ENCODE data around the gene PCDHA1.

Gene PCDHA1

DNA sequence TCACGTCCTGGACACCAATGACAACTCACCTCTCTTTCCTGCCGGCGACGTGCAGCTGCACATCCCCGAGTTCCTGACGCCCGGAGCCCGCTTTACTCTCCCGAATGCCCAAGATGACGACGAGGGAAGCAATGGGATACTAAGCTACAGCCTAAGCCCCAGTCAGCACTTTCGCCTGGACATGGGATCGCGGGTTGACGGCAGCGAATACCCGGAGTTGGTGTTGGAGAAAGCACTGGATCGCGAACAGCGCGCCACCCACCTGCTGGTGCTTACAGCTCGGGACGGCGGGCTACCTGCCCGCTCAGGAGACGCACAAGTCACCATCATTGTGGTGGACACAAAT, 141.3 kb downstream of the PCDHA1 start:
- H3K36me3 ChIP-seq (ENCODE audit: insufficient read depth, low read length): no peaks in the 10 kb centered on the region
- H3K4me3 ChIP-seq (ENCODE audit: low read depth in 1 of 2, low read length in 2 of 2): no peak overlapping the region
- no peak for TF ChIP-seq EZH2 (IDR thresholded peaks at IDR 0.05; ENCODE audit: borderline replicate concordance, low read depth, low read length, severe bottlenecking)
- TF ChIP-seq, protein P1, sequence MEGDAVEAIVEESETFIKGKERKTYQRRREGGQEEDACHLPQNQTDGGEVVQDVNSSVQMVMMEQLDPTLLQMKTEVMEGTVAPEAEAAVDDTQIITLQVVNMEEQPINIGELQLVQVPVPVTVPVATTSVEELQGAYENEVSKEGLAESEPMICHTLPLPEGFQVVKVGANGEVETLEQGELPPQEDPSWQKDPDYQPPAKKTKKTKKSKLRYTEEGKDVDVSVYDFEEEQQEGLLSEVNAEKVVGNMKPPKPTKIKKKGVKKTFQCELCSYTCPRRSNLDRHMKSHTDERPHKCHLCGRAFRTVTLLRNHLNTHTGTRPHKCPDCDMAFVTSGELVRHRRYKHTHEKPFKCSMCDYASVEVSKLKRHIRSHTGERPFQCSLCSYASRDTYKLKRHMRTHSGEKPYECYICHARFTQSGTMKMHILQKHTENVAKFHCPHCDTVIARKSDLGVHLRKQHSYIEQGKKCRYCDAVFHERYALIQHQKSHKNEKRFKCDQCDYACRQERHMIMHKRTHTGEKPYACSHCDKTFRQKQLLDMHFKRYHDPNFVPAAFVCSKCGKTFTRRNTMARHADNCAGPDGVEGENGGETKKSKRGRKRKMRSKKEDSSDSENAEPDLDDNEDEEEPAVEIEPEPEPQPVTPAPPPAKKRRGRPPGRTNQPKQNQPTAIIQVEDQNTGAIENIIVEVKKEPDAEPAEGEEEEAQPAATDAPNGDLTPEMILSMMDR (IDR thresholded peaks at IDR 0.05; ENCODE audit: borderline replicate concordance, extremely low read depth, low read length, poor library complexity, severe bottlenecking): no peak
- H4K20me1 ChIP-seq (ENCODE audit: insufficient read depth, low read length): no peaks in the 10 kb centered on the region
- no peaks in the 10 kb centered on the region for H3K4me1 ChIP-seq (ENCODE audit: insufficient read depth, low read length)
- no peak for ATAC-seq (ENCODE audit: insufficient read depth, low read depth)
- H3K9ac ChIP-seq (ENCODE audit: low read depth, low read length): no peak overlapping the region
- H3K27me3 ChIP-seq (ENCODE audit: insufficient read depth, low read length, poor library complexity): no peaks in the 10 kb centered on the region
- peaks cover 4% of the 10 kb centered on the region for H3K9me3 ChIP-seq (ENCODE audit: insufficient read depth, low read length, severe bottlenecking)
- H3K79me2 ChIP-seq (ENCODE audit: insufficient read depth, low read length): no peaks in the 10 kb centered on the region
- DNase-seq: no peak
- H3K4me2 ChIP-seq (ENCODE audit: insufficient read depth, low read length): no peak overlapping the region
- no peak overlapping the region for H2AFZ ChIP-seq (ENCODE audit: low read depth, low read length)
- H3K27ac ChIP-seq (ENCODE audit: low read length): no peak overlapping the region

DNA sequence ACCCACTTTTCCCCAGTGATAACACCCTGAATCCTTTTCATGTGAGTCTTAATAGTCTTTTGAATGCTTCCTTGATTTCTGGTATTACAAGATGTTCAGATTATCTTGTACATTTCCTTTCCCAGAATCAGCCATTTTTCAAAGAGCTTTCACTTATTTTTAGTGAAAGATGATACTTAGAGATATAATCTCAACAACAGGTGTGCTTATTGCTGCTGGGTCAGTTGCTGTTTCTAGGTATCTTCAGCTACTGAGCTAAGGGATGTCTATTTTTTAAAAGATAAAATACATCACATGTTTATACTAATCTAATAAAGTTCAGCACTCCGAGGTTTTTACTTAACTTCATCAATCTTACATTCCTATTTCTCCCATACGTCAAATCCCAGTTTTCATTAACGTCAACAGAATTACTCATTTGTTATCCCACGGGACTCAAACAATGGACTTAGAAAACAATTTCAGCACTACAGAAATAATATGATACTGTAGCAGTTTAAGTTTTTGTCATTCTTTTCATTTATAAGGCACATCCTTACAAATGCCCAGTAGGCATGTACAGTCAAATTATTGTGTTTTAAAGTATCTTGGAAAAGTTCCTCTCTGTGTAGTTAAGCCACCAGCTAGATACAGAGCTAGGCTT, 149.1 kb downstream of the PCDHA1 start:
- Histone ChIP-seq H3K79me2 (ENCODE audit: insufficient read depth, low read length) (no peaks in the 10 kb centered on the region), H3K4me3 (ENCODE audit: low read depth in 1 of 2, low read length in 2 of 2) (no peak overlapping the region), H2AFZ (ENCODE audit: low read depth, low read length) (no peak overlapping the region), H3K36me3 (ENCODE audit: insufficient read depth, low read length) (no peaks in the 10 kb centered on the region), H3K27ac (ENCODE audit: low read length) (no peak overlapping the region), H3K4me2 (ENCODE audit: insufficient read depth, low read length) (no peak overlapping the region), H3K4me1 (ENCODE audit: insufficient read depth, low read length) (no peaks in the 10 kb centered on the region), H3K9ac (ENCODE audit: low read depth, low read length) (no peak overlapping the region), H4K20me1 (ENCODE audit: insufficient read depth, low read length) (no peaks in the 10 kb centered on the region), H3K9me3 (ENCODE audit: insufficient read depth, low read length, severe bottlenecking) (no peaks in the 10 kb centered on the region), H3K27me3 (ENCODE audit: insufficient read depth, low read length, poor library complexity) (no peaks in the 10 kb centered on the region)
- ATAC-seq (ENCODE audit: insufficient read depth, low read depth) (no peak), DNase-seq (no peak)
- TF ChIP-seq, protein P1 (IDR thresholded peaks at IDR 0.05; ENCODE audit: borderline replicate concordance, extremely low read depth, low read length, poor library complexity, severe bottlenecking): no peak

- Histone ChIP-seq H4K20me1 (ENCODE audit: insufficient read depth, low read length) (no peaks in the 10 kb centered on the region), H3K9me3 (ENCODE audit: insufficient read depth, low read length, severe bottlenecking) (no peaks in the 10 kb centered on the region), H2AFZ (ENCODE audit: low read depth, low read length) (no peak overlapping the region), H3K4me3 (ENCODE audit: low read depth in 1 of 2, low read length in 2 of 2) (no peak overlapping the region), H3K4me2 (ENCODE audit: insufficient read depth, low read length) (no peak overlapping the region), H3K27me3 (ENCODE audit: insufficient read depth, low read length, poor library complexity) (no peaks in the 10 kb centered on the region), H3K4me1 (ENCODE audit: insufficient read depth, low read length) (no peaks in the 10 kb centered on the region), H3K79me2 (ENCODE audit: insufficient read depth, low read length) (no peaks in the 10 kb centered on the region), H3K36me3 (ENCODE audit: insufficient read depth, low read length) (no peaks in the 10 kb centered on the region), H3K9ac (ENCODE audit: low read depth, low read length) (no peak overlapping the region), H3K27ac (ENCODE audit: low read length) (no peak overlapping the region)
- ATAC-seq (ENCODE audit: insufficient read depth, low read depth) (no peak), DNase-seq (no peak)
- TF ChIP-seq, protein P1 (IDR thresholded peaks at IDR 0.05; ENCODE audit: borderline replicate concordance, extremely low read depth, low read length, poor library complexity, severe bottlenecking): no peak
- TF ChIP-seq EZH2 (IDR thresholded peaks at IDR 0.05; ENCODE audit: borderline replicate concordance, low read depth, low read length, severe bottlenecking): no peak
Measured at GRCh38 chr5:140946578-140946977, 160.6 kb downstream of the PCDHA1 start.

DNA sequence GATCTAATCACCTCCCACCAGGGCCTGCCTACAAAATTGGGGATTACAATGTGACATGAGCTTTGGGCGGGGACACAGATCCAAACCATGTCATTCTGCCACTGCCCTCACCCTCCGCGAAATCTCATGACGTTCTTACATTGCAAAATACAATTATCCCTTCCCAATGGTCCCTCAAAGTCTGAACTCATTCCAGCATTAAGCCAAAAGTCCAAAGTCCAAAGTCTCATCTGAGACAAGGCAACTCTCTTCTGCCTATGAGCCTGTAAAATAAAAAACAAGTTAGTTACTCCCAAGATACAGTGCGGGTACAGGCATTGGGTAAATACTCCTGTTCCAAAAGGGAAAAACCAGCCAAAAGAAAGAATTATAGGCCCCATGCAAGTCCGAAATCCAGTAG, 165.7 kb downstream of the PCDHA1 start:
- Histone ChIP-seq H3K36me3 (ENCODE audit: insufficient read depth, low read length) (no peaks in the 10 kb centered on the region), H3K27me3 (ENCODE audit: insufficient read depth, low read length, poor library complexity) (no peaks in the 10 kb centered on the region), H4K20me1 (ENCODE audit: insufficient read depth, low read length) (no peaks in the 10 kb centered on the region), H3K9ac (ENCODE audit: low read depth, low read length) (no peak overlapping the region), H3K27ac (ENCODE audit: low read length) (no peak overlapping the region), H3K4me1 (ENCODE audit: insufficient read depth, low read length) (no peaks in the 10 kb centered on the region), H2AFZ (ENCODE audit: low read depth, low read length) (no peak overlapping the region), H3K4me2 (ENCODE audit: insufficient read depth, low read length) (no peak overlapping the region), H3K79me2 (ENCODE audit: insufficient read depth, low read length) (no peaks in the 10 kb centered on the region), H3K4me3 (ENCODE audit: low read depth in 1 of 2, low read length in 2 of 2) (no peak overlapping the region), H3K9me3 (ENCODE audit: insufficient read depth, low read length, severe bottlenecking) (no peaks in the 10 kb centered on the region)
- no peak for ATAC-seq (ENCODE audit: insufficient read depth, low read depth)
- TF ChIP-seq, protein P1 (IDR thresholded peaks at IDR 0.05; ENCODE audit: borderline replicate concordance, extremely low read depth, low read length, poor library complexity, severe bottlenecking): no peak
- TF ChIP-seq EZH2 (IDR thresholded peaks at IDR 0.05; ENCODE audit: borderline replicate concordance, low read depth, low read length, severe bottlenecking): no peak
- DNase-seq: no peak

All from DND-41 (cell line).